Keratinocyte (primary cell): ENCODE results near the gene DIPK1B.

Source experiments
- EZH2 ChIP-seq: IDR thresholded peaks from one replicate; pipeline ENCODE4 v1.6.1; 2012; ENCODE audit warnings: inconsistent platforms, mild to moderate bottlenecking, low read length, moderate library complexity
- TF ChIP-seq, protein P1 (sequence below), 3 experiments: IDR thresholded peaks in 1 of 3; conservative IDR thresholded peaks in 1 of 3; optimal IDR thresholded peaks in 1 of 3; 2 replicates in 2 of 3; 3 replicates in 1 of 3; pipeline versions ENCODE3 to v1.5.1; 2011; ENCODE audit warnings: low read length in 3 of 3, mild to moderate bottlenecking in 3 of 3, moderate library complexity in 2 of 3, control low read depth in 1 of 3, inconsistent platforms in 1 of 3; ENCODE audit not compliant: insufficient read depth in 2 of 3; ENCODE audit errors: extremely low read depth in 1 of 3

DNA sequence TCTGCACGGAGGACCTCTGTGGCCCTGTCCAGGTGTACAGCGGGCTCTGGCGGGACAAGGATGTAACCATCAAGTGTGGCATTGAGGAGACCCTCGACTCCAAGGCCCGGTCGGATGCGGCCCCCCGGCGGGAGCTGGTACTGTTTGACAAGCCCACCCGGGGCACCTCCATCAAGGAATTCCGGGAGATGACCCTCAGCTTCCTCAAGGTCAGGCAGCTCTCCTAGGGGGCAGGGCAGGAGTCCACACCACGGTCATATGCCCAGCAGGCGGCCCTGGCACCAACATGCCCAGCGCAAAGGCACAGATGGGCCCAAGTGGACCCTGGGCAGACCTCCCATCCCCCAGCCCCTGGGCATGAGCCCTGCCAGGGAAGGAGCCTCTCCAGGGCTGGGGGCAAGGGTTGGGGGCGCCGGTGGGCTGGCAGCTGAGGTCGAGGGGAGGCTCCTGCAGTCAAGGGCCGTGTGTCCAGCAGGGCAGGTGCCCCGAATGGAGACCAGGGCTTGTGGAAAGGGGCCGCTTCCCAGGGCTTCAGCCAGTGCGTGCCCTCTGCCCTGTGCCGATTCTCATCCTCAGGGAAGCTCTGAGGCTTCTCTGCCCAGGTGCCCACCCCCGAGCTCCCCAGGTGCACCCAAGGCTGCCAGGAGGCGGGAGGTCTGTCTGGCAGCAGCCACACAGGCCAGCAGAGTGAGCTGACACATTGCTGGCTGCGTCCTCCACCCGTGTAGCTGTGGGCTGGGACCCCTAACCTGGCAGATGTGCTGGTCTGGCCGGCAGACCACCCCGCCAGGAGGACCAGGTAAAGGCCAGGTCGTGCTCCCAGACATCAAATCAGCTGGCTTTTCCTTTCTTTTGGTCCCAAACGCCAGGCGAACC is 10.0 kb downstream of the DIPK1B start:
- TF ChIP-seq, protein P1, sequence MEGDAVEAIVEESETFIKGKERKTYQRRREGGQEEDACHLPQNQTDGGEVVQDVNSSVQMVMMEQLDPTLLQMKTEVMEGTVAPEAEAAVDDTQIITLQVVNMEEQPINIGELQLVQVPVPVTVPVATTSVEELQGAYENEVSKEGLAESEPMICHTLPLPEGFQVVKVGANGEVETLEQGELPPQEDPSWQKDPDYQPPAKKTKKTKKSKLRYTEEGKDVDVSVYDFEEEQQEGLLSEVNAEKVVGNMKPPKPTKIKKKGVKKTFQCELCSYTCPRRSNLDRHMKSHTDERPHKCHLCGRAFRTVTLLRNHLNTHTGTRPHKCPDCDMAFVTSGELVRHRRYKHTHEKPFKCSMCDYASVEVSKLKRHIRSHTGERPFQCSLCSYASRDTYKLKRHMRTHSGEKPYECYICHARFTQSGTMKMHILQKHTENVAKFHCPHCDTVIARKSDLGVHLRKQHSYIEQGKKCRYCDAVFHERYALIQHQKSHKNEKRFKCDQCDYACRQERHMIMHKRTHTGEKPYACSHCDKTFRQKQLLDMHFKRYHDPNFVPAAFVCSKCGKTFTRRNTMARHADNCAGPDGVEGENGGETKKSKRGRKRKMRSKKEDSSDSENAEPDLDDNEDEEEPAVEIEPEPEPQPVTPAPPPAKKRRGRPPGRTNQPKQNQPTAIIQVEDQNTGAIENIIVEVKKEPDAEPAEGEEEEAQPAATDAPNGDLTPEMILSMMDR (optimal IDR thresholded peaks at IDR 0.05 in 1 of 3, IDR thresholded peaks at IDR 0.05 in 1 of 3, conservative IDR thresholded peaks at IDR 0.05 in 1 of 3; ENCODE audit: extremely low read depth in 1 of 3, insufficient read depth in 2 of 3, low read length in 3 of 3), result no peak
- TF ChIP-seq EZH2, result no peak
